ENCODE data around the gene KNSTRN.

Gene KNSTRN

GRCh38 chr15:40344631-40345120, 37.8 kb upstream of the KNSTRN start:
- Histone ChIP-seq H3K27me3 (replicated peaks; ENCODE audit: insufficient read depth, low read length) (no peaks in the 10 kb centered on the region), H3K9me3 (replicated peaks; ENCODE audit: insufficient read depth, low read length) (no peaks in the 10 kb centered on the region), H3K9me2 (replicated peaks; ENCODE audit: insufficient read depth, low read length) (no peaks in the 10 kb centered on the region), H3K79me2 (ENCODE audit: low read length) (no peaks in the 10 kb centered on the region), H3K4me1 (ENCODE audit: low read length) (no peaks in the 10 kb centered on the region), H3K4me3 (ENCODE audit: low read length) (no peak overlapping the region), H3K9ac (ENCODE audit: low read length) (no peak overlapping the region), H3F3A (ENCODE audit: insufficient read depth, low read length) (no peaks in the 10 kb centered on the region), H2AFZ (ENCODE audit: low read length) (no peak overlapping the region), H3K36me3 (replicated peaks; ENCODE audit: insufficient read depth, low read length) (no peaks in the 10 kb centered on the region), H4K20me1 (ENCODE audit: insufficient read depth, low read length) (no peaks in the 10 kb centered on the region), H3K27ac (ENCODE audit: low read length) (no peak overlapping the region), H3K4me2 (ENCODE audit: low read depth, low read length) (peak overlapping the region; percentile 20; the same call in 1 of the 2 replicates)
- peak; percentile 60 for DNase-seq
- peak; percentile 83 for TF ChIP-seq CTCF (IDR thresholded peaks at IDR 0.05; ENCODE audit: low read length)
- no peak for TF ChIP-seq EZH2phosphoT487 (IDR thresholded peaks at IDR 0.05; ENCODE audit: low read length)

GRCh38 chr15:40345225-40345866, 37.2 kb upstream of the KNSTRN start:
- Histone ChIP-seq H3K9me2 (replicated peaks; ENCODE audit: insufficient read depth, low read length) (no peaks in the 10 kb centered on the region), H2AFZ (ENCODE audit: low read length) (no peak overlapping the region), H3F3A (ENCODE audit: insufficient read depth, low read length) (no peaks in the 10 kb centered on the region), H3K9me3 (replicated peaks; ENCODE audit: insufficient read depth, low read length) (no peaks in the 10 kb centered on the region), H3K36me3 (replicated peaks; ENCODE audit: insufficient read depth, low read length) (no peaks in the 10 kb centered on the region), H3K27ac (ENCODE audit: low read length) (no peak overlapping the region), H3K4me3 (ENCODE audit: low read length) (no peak overlapping the region), H3K4me2 (ENCODE audit: low read depth, low read length) (no peak overlapping the region), H3K9ac (ENCODE audit: low read length) (no peak overlapping the region), H3K4me1 (ENCODE audit: low read length) (no peaks in the 10 kb centered on the region), H4K20me1 (ENCODE audit: insufficient read depth, low read length) (no peaks in the 10 kb centered on the region), H3K79me2 (ENCODE audit: low read length) (no peaks in the 10 kb centered on the region), H3K27me3 (replicated peaks; ENCODE audit: insufficient read depth, low read length) (no peaks in the 10 kb centered on the region)
- TF ChIP-seq EZH2phosphoT487 (IDR thresholded peaks at IDR 0.05; ENCODE audit: low read length) (no peak), CTCF (IDR thresholded peaks at IDR 0.05; ENCODE audit: low read length) (no peak), EZH2 (optimal IDR thresholded peaks at IDR 0.05; ENCODE audit: low read depth, low read length) (no peak)
- no peak for DNase-seq

- TF ChIP-seq EZH2 (optimal IDR thresholded peaks at IDR 0.05; ENCODE audit: low read depth, low read length): no peak
- TF ChIP-seq EZH2phosphoT487 (IDR thresholded peaks at IDR 0.05; ENCODE audit: low read length): no peak
- no peak for TF ChIP-seq CTCF (IDR thresholded peaks at IDR 0.05; ENCODE audit: low read length)
- Histone ChIP-seq H3K4me3 (ENCODE audit: low read length) (no peak overlapping the region), H3K9ac (ENCODE audit: low read length) (no peak overlapping the region), H3K4me1 (ENCODE audit: low read length) (no peaks in the 10 kb centered on the region), H3K9me2 (replicated peaks; ENCODE audit: insufficient read depth, low read length) (no peaks in the 10 kb centered on the region), H3K79me2 (ENCODE audit: low read length) (no peaks in the 10 kb centered on the region), H3K9me3 (replicated peaks; ENCODE audit: insufficient read depth, low read length) (no peaks in the 10 kb centered on the region), H3K27me3 (replicated peaks; ENCODE audit: insufficient read depth, low read length) (no peaks in the 10 kb centered on the region), H3K4me2 (ENCODE audit: low read depth, low read length) (no peak overlapping the region), H2AFZ (ENCODE audit: low read length) (no peak overlapping the region), H3K36me3 (replicated peaks; ENCODE audit: insufficient read depth, low read length) (no peaks in the 10 kb centered on the region), H3K27ac (ENCODE audit: low read length) (no peak overlapping the region), H3F3A (ENCODE audit: insufficient read depth, low read length) (no peaks in the 10 kb centered on the region), H4K20me1 (ENCODE audit: insufficient read depth, low read length) (no peaks in the 10 kb centered on the region)
- DNase-seq: no peak
These were observed 36.5 kb upstream of the KNSTRN start for GRCh38 chr15:40345867-40346578.

Measured in MM.1S (cell line).